A549 (cell line): ENCODE results near the gene SHH.

Source experiments
- BHLHE40 ChIP-seq: IDR thresholded peaks from 2 replicates; pipeline ENCODE4 v1.6.1; 2012; ENCODE audit warnings: low read depth, low read length, inconsistent platforms
- MYC ChIP-seq: IDR thresholded peaks from 2 replicates; pipeline ENCODE4 v1.6.1; 2012; ENCODE audit warnings: mild to moderate bottlenecking, inconsistent platforms, low read length, improper control_type of control experiment, borderline replicate concordance
- NR3C1 ChIP-seq: fragments of >200 bp; sonication (Bioruptor Twin); formaldehyde crosslinking; IDR thresholded peaks from 3 replicates; pipeline ENCODE4 v1.6.1; 2017
- ZFP36 ChIP-seq: fragments of 450-650 bp; IDR thresholded peaks from 2 replicates; pipeline ENCODE4 v1.6.1; 2014; ENCODE audit warnings: borderline replicate concordance; ENCODE audit not compliant: partially characterized antibody
- TF ChIP-seq, protein P1 (sequence below): fragments of >200 bp; sonication (Bioruptor Twin); formaldehyde crosslinking; IDR thresholded peaks from 3 replicates; pipeline ENCODE4 v1.5.1; 2016
- TF ChIP-seq, protein P2 (sequence below): IDR thresholded peaks from 2 replicates; pipeline ENCODE4 v1.6.1; 2012
- TF ChIP-seq, protein P3 (sequence below): fragments of 250-450 bp; sonication (Bioruptor Pico); IDR thresholded peaks from 2 replicates; pipeline ENCODE4 v1.5.0; 2021; ENCODE audit warnings: mild to moderate bottlenecking, moderate library complexity, borderline replicate concordance

DNA sequence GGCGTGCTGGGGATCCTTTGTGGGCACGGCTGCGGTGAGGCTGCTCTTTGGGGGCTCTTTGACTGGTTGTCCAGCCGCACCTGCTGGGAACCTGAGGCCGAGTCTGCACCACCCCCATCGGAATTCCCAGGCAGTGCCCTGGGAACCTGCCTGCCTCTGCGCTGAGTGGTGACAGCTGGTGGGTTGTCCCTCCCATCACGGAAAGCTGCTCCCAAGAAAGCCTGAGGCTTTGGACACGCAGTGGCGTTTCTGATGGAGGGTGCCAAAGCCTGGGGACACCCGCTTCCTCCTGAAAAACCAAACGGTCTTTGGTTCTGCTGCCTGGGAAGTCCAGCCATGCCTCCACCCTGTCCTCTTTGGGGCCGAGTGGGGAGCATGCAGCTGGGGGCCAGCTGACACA lies 21.4 kb upstream of the SHH start:
- TF ChIP-seq, protein P1, sequence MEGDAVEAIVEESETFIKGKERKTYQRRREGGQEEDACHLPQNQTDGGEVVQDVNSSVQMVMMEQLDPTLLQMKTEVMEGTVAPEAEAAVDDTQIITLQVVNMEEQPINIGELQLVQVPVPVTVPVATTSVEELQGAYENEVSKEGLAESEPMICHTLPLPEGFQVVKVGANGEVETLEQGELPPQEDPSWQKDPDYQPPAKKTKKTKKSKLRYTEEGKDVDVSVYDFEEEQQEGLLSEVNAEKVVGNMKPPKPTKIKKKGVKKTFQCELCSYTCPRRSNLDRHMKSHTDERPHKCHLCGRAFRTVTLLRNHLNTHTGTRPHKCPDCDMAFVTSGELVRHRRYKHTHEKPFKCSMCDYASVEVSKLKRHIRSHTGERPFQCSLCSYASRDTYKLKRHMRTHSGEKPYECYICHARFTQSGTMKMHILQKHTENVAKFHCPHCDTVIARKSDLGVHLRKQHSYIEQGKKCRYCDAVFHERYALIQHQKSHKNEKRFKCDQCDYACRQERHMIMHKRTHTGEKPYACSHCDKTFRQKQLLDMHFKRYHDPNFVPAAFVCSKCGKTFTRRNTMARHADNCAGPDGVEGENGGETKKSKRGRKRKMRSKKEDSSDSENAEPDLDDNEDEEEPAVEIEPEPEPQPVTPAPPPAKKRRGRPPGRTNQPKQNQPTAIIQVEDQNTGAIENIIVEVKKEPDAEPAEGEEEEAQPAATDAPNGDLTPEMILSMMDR, result no peak
- TF ChIP-seq MYC (no peak), BHLHE40 (no peak), NR3C1 (no peak), ZFP36 (no peak)
- TF ChIP-seq, protein P2, sequence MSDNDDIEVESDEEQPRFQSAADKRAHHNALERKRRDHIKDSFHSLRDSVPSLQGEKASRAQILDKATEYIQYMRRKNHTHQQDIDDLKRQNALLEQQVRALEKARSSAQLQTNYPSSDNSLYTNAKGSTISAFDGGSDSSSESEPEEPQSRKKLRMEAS, result no peak
- TF ChIP-seq, protein P3, sequence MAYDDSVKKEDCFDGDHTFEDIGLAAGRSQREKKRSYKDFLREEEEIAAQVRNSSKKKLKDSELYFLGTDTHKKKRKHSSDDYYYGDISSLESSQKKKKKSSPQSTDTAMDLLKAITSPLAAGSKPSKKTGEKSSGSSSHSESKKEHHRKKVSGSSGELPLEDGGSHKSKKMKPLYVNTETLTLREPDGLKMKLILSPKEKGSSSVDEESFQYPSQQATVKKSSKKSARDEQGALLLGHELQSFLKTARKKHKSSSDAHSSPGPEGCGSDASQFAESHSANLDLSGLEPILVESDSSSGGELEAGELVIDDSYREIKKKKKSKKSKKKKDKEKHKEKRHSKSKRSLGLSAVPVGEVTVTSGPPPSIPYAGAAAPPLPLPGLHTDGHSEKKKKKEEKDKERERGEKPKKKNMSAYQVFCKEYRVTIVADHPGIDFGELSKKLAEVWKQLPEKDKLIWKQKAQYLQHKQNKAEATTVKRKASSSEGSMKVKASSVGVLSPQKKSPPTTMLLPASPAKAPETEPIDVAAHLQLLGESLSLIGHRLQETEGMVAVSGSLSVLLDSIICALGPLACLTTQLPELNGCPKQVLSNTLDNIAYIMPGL (CRISPR knock-in tag), result no peak
